CD4-positive, alpha-beta T cell treated with Interleukin-6 for 4 hours (primary cell): ENCODE data around the gene C19orf67.

Experiments
- DNase-seq: peaks from one replicate; pipeline ENCODE4 v3.0.0-alpha.2; 2020; ENCODE audit warnings: mixed read lengths

The C19orf67 gene

DNA sequence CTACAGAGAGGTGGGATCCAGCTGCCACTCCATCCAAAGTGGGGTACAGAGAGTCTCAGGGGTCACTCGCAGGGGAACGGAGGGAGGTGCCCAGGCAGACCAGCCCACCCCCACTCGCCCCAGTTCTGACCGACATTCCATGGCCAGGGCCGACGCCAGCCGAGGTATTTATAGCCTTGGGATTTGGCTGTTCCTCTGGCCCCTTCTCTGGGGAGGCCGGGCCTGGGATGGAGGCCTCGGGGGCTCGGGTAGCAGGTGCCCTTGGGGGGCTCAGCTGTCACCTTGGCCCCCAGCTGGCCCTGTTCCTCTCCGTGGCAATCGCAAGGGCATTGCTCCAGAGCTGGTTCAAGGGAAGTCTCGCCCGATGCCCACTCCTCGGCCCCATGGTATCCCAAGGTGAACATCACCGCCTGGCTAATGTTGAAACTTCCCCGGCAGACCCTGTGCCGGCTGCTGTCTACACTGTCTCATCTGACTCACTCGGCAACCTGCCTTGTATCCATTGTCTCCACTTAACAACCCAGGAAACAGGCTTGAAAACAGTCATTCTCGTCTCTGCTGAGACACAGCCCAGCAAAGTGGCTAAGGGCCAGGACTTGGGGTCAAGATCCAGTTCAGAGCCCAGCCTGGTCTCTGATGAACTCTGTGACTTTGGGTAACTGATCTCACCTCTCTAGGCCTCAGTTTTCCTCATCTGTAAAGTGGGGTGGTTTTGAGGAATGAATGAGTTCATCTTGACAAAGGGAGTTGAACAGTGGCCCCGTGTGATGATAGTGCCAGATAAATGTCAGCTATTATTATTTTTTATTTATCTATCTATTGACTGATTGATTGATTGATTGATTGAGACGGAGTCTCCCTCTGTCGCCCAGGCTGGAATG lies 22.2 kb upstream of the C19orf67 start:
- no peak for DNase-seq

DNA sequence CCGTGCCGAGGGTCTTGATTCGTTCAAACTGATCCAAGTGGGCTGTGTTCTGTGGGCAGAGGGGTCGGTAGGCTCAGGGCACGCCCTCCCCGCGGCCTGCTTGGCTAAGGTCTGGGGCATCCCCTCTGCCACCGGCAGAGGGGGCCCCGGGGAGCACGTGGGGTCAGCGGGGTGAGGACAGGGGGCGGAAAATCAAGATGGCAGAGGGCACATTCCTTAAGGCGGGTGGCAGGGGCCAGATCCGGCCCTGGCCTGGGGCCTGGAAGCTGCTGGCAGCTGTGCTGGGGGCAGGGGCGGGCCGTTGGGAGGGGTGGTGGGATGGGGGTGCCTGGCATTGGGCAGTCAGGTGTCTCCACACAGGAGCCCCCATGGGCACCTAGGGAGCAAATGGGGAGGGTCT lies 21.3 kb upstream of the C19orf67 start:
- DNase-seq: no peak

DNA sequence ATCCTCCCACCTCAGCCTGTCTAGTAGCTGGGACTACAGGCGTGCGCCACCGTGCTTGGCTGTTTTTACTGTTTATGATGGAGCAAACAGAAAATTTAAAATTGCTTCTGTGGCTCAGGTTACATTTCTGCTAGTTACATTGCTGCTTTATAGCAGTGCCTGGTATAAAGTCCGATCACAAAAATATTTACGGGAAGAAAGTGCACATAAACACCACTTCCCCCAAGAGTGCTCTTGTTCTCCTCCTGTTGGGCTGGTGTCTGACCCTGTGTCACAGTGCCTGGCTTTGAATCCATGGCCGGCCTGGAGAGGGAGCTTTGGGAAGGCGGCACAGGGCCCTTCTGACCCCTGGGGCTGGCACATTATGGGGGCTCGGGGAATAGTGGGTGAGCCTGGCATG lies 20.1 kb upstream of the C19orf67 start:
- no peak for DNase-seq

DNA sequence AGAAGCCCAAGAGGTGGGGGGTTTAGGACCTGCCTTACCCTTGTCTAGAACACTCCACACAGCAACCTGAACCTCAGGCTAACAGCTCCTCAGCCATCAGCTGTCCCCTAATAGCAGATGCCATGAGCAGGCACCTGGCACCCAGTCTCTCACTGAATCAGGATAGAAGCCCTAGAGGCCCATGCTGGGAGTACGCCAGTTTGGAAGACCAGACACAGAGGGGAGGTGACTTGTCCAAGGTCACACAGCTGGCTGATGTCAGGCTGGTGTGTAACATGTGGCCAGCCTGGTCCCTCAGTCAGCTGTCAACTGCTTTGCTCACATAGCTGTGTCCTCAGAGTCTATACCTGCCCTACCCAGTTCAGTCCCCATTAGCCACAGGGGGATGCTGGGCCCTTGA lies 17.7 kb upstream of the C19orf67 start:
- DNase-seq: no peak

DNA sequence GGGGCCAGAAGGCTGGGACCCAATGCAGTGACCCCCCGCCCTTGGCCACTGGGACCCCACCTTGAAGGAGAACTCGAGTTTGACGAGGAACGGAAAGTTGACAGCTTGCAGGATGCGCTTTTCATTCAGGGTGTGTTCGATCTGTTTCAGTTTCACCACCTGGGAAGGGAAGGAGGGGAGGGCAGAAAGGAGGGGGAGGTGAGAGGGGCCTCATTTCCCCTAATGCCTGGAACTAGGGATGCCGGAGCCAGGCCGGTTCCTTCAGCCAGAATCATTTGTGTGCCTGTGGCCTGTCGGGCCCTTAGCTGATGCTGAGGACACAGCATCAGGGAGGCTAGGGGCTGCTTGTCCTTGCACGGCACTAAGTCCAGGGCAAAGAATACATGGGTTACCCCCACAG lies 17.2 kb upstream of the C19orf67 start:
- no peak for DNase-seq

DNA sequence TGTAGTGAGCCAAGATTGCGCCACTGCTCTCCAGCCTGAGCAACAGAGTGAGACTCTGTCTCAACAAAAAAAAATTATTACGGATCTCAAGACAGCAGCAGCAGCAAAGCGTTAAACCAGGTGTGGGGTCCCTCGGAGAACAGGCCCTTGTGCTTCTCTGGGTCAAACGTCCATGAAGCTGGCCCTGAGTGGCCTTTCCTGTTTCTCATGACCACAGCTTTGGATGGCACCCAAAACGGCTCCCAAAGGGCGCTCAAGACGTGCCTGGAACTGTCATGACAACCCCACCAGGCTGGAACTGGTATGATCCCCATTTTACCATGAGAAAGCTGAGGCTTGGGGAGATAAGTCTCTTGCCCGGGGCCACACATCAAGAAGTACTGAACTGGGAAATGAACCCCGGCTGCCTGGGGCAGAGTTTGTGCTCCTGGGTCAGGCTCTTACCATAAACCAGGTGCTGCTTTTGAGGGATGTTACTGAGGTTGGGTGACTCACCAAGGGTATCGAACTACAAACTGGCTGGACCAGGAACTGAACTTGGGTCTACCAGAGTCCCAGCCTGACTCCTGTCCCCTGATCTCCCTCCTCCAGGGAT lies 16.6 kb upstream of the C19orf67 start:
- DNase-seq: no peak

DNA sequence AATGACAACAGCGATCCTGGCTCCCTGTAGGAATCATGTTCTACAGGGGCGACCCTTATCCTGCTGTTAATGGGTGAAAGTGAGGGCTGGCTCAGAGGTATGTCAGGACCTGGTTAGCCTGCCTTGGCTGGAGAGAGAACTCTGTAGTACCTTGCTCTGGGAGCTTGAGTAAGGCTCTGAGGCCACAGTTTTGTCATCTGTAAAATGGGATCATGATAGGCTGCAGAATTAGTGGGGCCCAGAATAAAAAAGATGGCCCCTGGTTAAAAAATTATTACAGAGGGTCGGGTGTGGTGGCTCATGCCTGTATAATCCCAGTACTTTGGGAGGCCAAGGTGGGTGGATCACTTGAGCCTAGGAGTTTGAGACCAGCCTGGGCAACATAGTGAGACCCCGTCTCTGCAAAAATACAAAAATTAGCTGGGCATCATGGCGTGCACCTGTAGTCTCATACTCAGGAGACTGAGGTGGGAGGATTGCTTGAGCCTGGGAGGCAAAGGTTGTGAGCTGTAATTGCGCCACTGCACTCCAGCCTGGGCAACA lies 15.5 kb upstream of the C19orf67 start:
- no peak for DNase-seq

DNA sequence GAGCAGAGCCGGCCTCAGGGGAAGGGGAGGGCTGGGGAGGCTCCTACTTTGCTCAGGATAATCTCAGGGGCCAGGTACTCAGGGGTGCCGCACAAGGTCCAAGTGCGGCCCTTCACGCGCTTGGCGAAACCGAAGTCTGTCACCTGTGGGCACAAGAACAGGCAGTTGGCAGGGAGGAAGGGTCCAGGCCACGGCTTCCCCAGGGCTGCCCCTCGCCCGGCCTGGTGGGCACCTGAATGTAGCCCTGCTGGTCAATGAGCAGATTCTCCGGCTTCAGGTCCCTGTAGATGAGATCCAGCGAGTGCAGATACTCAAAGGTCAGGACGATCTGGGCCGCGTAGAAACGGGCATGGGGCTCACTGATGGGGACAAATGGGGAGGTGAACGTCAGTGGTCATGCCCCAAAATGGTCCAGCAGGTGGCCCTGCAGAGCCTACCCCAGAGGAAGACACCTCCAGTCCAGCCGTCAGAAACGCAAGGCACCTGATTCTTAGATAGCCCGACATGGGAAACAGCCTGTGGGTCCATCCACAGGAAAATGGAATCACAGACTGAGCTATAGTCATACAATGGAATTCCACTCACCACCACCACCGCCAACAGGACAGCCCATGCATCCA lies 12.1 kb upstream of the C19orf67 start:
- DNase-seq: no peak

DNA sequence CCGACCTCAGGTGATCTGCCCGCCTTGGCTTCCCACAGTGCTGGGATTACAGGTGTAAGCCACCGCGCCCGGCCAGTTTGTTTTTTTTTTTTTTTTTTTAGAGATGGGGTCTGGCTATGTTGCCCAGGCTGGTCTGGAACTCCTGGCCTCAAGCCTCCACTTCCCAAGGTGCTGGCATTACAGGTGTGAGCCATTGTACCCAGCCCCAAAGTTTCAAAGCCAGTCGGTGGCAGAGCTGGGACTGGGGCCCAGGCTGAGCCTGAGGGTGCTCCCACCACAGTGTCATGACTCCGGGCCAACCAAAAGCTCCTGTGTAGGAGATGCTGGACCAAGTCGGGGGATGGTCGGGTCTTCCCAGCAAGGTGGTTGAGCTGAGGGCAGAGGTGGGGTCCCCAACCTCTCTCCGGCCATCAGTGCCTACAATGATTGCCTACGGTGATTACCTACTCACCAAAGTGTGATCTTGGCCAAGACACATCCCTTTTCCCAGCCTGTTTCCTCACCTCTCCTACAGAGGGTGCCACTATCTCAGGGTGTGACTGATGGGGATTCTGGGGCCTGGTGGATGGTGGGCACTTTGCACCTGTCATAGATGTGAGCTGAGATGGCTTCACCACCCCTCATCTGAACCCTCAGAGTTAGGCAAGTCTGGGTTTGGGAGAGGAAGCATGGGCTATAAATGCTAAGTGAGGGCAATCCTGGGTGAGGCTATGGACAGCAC lies 10.8 kb upstream of the C19orf67 start:
- no peak for DNase-seq

DNA sequence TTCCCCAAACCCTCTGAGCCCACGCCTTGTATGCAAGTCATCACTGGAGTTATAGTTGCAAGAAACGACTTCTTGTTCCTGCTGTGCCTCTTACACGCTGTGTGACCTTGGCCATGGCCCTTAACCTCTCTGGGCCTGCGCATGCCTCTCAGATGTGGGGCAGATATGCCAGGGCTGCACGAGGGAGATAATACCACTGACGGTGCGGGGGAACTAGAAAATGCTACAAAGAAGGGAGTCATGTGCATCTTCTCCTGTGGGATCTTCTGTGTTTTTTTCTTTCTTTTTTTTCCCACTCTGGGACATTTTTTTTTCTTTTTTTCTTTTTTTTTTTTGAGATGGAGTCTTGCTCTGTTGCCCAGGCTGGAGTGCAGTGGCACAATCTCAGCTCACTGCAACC lies 9.3 kb upstream of the C19orf67 start:
- DNase-seq: no peak

DNA sequence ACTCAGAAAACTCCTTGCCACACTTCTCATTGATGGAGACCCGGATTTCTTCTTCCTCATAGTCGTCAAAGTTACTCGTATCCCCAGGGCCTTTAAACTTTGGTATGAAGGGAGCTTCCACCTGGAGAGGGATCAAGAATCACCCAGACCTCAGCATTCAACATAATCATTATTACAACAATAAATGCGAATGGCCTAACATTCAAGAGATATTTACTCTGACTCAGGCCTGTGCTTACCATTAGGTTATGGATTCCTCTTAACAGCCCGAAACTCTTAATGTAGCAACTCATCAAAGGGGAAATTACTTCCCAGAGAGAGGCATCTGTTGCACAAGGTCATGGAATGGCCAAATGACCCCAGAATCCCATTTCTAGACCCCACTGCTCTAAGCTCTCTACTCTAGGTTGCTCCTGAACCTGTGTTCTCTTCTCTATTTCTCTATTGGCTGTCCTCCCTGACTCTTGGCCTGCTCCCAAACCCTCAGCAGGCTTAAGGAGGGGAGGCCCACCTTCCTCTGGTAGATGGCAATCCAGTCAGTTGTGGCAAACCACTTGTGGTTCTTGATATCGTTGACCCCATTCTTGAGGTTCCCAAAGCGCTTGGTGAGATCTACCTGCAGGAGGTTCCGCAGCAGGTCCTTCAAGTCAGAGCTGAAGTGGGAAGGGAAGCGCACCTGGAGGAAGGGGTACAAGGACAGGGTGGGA lies 7.7 kb upstream of the C19orf67 start:
- DNase-seq: no peak

DNA sequence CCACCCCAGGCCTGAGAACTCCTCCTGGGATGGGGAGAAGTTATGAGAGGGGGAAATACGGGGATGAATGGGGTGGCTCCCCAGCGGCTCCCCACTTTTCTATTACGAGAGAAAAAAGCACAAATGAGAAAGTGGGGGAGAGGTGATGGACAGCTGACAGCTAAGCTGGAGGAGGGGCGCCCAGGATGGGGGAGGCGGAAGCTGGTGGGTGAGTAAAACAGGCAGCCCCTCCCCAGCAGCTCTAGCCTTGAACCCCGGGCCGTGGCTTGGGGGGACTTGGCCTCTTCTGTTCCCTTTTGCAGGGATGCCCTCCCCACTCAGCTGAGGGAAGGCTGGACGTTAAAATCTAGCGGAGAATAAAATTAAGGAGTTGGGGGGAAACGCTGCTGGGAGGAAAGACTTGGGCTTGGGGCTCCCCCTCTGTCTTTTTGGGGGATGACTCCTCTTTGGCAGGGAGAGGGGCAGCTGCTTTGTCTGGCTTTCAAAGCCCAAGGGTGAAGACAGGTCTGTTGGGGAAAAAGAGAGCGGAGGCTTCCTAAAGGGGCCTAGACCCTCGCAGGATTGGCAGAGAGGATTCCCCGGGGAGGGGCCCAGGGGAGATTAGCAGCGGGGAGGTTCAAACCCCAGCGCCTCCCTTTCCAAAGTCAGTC lies 6.4 kb upstream of the C19orf67 start:
- peak; percentile 72 for DNase-seq

DNA sequence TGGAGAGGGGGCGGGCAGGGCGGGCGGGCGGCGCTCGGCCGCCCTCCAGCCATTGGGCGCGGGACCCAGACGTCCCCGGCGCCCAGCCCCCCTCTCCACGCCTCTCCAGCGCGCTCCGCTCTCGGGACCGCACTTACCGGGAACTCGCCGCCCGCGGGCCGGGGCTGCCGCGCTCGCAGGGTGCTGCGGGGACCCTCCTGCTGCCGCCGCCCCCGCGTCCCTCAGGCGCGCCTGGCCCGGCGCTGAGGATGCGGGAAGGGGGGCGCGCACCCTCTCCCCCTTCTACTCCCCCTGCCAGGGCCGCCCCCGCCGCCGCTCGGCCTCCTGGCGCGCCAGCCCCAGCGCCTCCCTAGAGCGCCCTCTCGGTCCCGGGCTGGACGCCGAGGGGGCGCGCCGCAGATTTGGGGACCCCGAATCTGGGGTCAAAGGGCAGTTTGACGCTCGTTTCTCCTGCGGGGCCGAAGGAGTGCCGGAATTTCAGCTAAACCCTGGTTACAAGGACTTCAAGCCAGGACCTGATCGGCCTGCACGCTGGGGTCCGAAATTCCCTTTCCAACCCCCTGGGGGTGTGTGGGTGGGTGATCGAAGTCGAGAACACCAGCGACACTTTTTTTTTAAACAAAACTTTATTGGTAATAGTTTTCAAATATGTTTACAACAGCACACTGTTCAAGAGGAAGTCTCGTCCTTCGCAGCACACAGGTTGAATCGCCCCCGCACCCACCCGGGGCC lies 5.7 kb upstream of the C19orf67 start:
- peak; percentile 60 for DNase-seq

DNA sequence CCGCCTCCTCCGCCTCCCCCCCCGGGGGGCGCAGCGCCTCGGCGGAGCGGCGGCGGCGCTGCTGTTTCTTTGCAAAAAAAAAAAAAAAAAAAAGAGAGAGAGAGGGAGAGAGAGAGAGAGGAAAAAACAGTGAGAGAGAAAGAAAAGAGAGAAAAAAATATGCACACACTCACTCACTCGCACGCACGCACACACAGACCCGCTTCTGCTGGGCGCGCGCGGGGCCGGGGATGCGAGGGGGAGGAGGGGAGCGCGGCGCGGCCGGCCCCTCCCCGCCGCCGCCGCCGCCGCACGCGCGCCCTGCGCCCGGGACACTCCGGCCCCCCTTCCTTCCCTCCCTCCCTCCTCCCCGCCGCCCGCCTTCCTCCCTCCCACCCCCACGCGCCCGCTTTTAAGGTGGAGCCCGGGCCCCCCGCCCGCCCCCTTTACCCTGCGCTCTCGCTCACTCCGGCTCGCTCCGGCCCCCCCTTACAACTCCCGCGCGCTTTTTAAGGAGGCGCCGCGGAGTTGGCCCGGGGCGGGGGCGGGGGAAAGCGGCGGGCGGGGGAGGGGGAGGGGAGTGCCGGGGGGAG lies 5.0 kb upstream of the C19orf67 start, which contains the start of gene SAMD1:
SAMD1 (minus strand) TSS at position 243 of the 572 bp plus-strand sequence.
- DNase-seq: peak; percentile 96

DNA sequence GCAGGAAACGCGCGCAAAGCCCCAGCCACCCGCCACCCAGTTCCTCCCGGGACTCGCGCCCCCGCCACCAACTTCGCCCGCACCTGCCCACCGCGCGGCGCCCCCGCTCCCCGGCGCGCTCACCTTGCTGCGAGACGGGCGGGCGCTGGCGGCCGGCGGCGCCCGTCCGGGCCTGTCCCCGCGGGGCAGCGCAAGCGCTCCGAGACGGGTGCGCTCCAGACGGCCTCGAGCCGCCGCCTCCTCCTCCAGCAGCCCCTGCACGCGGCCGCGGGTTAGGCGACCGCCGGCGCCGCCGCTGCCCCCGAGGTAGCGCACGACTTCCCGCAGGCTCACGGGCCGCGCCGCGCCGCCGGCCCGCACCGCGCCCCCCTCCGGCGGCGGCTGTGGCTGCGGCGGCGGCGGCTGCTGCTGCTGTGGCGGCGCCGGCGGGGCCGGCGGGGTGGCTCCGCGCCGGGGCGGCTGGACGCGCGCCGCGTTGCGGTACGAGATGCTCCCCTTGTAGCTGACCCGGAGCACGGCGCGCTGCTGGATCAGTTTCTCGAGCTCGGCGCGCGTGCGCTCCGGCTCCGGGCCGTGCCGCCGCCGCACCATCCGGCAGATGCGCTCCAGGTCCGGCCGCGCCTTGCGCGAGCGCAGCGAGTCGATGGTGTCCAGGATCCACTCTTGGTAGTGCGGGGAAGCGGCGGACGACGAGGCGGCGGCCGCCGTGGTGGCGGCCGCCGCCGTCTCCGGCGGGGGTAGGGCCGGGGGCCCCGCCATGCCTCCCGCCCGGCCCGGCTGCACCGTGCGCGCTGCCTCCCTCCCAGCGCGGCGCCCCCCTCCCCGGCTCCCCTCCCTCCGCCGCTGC lies 4.3 kb upstream of the C19orf67 start:
- DNase-seq: peak; percentile 64

DNA sequence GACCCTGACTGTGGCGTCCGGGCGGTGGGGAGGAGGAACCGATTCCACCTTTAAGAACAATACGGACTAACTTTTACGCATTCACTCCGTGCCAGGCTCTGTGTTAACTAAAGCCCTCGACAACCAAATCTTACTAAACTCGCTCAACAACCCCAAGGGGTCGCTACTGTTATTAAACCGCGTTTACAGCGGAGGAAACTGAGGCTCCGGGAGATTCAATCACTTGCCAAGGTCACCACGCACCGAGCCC lies 3.8 kb upstream of the C19orf67 start:
- DNase-seq: peak; percentile 44

DNA sequence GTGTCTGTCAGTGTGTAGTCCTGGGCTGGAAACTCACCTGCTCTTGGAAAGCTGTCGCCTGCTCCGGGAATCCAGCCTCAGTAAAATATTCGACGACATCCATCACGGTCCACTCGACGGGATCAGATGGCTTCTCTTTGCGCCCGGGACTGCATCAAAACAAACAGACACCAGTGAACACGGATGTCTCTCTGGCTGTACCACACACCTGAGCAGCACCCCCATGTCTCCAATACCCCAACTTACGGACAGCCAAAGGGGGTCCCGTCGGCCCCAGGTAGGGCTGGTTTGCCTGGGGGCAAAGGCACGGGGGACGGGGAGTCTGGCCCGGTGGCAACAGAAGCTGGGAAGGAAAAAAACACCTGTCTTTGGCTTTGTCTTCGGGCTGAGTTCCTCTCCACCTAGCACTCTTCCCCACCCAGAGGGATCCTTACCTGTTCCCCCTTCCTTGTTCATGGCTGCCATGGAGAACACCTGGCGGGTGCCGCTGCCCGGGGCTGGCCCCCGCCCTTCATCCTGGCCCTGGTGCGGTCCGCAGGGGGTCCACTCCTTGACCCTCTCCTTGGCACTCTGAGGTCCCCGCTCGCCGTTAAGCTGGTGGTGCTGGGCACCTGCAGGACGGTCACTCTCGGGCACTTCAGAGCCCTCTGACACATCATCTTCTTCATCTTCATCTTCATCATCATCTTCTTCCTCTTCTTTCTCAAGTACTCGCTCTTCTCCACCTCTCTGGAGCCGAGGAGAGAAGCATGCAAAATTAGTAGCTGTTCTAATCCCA lies 3.2 kb upstream of the C19orf67 start:
- no peak for DNase-seq

DNA sequence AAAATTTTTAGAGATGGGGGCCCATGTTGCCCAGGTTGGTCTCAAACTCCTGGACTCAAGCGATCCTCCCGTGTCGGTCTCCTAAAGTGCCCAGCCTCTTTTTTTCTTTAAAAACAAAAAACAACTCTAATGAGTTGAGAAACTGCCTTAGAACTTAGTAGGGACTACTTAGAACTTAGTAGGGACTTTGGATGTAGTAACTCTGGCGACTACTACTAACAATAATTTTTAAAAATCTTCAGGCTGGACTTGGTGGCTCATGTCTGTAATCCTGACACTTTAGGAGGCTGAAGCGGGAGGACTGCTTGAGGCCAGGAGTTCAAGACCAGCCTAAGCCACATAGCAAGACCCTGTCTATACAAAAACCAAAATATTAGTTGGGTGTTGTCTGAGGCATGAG lies 515 bp upstream of the C19orf67 start:
- DNase-seq: no peak

DNA sequence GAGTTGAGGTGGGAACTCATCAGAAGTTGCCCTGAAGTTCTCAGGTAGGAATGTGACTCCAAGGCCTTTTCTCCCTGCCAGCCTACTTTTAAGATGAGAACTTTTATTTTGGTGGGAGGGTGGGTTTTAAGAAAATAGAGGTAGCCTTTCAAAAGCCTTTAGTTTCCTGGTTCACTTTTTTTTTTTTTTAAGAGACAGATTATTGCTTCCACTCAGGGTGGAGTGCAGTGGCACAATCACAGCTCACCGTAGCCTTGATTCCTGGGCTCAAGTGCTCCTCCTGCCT lies 3.0 kb downstream of the C19orf67 start:
- DNase-seq: no peak
